ENCODE results near the gene TKTL1.

- TF ChIP-seq POLR2AphosphoS5 (IDR thresholded peaks at IDR 0.05; ENCODE audit: low read depth, low read length) = no peak
- no peak for TF ChIP-seq POLR2A (IDR thresholded peaks at IDR 0.05; ENCODE audit: low read depth, low read length)
- no peak for TF ChIP-seq TAF1 (IDR thresholded peaks at IDR 0.05; ENCODE audit: borderline replicate concordance, low read depth, low read length)
These were observed 5.2 kb downstream of the TKTL1 start for GRCh38 chrX:154300816-154301215.
